GM12878 (cell line): ENCODE measurements around the gene ACTR2. TPM values are rescaled to one million over a fixed set of nuclear protein-coding genes. Genes with fewer than 3 reads are reported as not detected.

Source experiments
- ATAC-seq: fragments of 200-7000 bp; cut with Tn5 transposase; 3 replicates; pipeline ENCODE4 v1.9.1; 2020; ENCODE audit warnings: mild to moderate bottlenecking, moderate library complexity
- BruUV-seq: library from RNA; stranded (reverse); fragments of 400-500 nt; replicated peaks from 2 replicates; lab custom pipeline; 2021; lab: Mats Ljungman, UMichigan
- CTCF ChIA-PET: fragments of 300-600 bp; sonication (Branson Sonifier 250); formaldehyde crosslinking; extraction: SDS; loops from one replicate; lab custom pipeline; 2021; ENCODE audit warnings: inconsistent platforms; lab: Yijun Ruan, JAX
- POLR2A ChIA-PET: fragments of 350-600 bp; formaldehyde crosslinking; extraction: SDS; loops from one replicate; lab custom pipeline; 2021; ENCODE audit warnings: inconsistent platforms; lab: Charles Lee
- RAD21 ChIA-PET: fragments of 300-600 bp; sonication (Branson Sonifier 250); formaldehyde crosslinking; loops from one replicate; lab custom pipeline; 2023; ENCODE audit warnings: antibody characterized with exemption; ENCODE audit not compliant: unreplicated experiment; lab: Charles Lee
- SMC1A ChIA-PET: fragments of 300-600 bp; sonication (Branson Sonifier 250); formaldehyde crosslinking; loops from one replicate; lab custom pipeline; 2023; ENCODE audit not compliant: unreplicated experiment, uncharacterized antibody; lab: Charles Lee
- DNase-seq: peaks from one replicate; pipeline ENCODE4 v3.0.0-alpha.2; 2011; ENCODE audit warnings: low read depth, low spot score
- FAIRE-seq: peaks from 3 replicates; lab custom pipeline; 2011; peaks lifted over from hg19 to GRCh38; lab: Jason Lieb, UNC
- H2AFZ ChIP-seq: 2 replicates; pipeline ENCODE4 v1.6.0; 2011; ENCODE audit warnings: low read depth, low read length, control low read depth; ENCODE audit not compliant: control insufficient read depth
- H3K27ac ChIP-seq: 2 replicates; pipeline ENCODE4 v1.5.1; 2011; ENCODE audit warnings: control low read depth; ENCODE audit not compliant: control insufficient read depth, insufficient read depth
- H3K27me3 ChIP-seq, 2 experiments: replicated peaks in 1 of 2; 2 replicates each; pipeline versions ENCODE4 v1.6.0 to v1.6.1; 2011; ENCODE audit warnings: low read length in 1 of 2; ENCODE audit not compliant: control insufficient read depth in 2 of 2, insufficient read depth in 2 of 2
- H3K36me3 ChIP-seq, 2 experiments: 2 replicates each; pipeline ENCODE4 v1.5.1; 2011; ENCODE audit warnings: low read length in 1 of 2; ENCODE audit not compliant: control insufficient read depth in 2 of 2, insufficient read depth in 2 of 2
- H3K4me1 ChIP-seq: 2 replicates; pipeline ENCODE4 v1.6.1; 2011; ENCODE audit warnings: mild to moderate bottlenecking, low read length, moderate library complexity, mixed read lengths; ENCODE audit not compliant: control insufficient read depth, insufficient read depth
- H3K4me2 ChIP-seq: 2 replicates; pipeline ENCODE4 v1.6.0; 2011; ENCODE audit warnings: control low read depth; ENCODE audit not compliant: control insufficient read depth, insufficient read depth
- H3K4me3 ChIP-seq: fragments of 200-600 bp; sonication (generic); 2 replicates; pipeline ENCODE4 v1.5.1; 2016
- H3K79me2 ChIP-seq: 2 replicates; pipeline ENCODE4 v1.6.0; 2011; ENCODE audit warnings: low read length; ENCODE audit not compliant: control insufficient read depth, insufficient read depth
- H3K9ac ChIP-seq: 2 replicates; pipeline ENCODE4 v1.8.0; 2011; ENCODE audit warnings: low read length, control low read depth, mixed read lengths; ENCODE audit not compliant: control insufficient read depth, insufficient read depth
- H3K9me3 ChIP-seq: replicated peaks from 3 replicates; pipeline ENCODE4 v1.5.1; 2011; ENCODE audit warnings: mild to moderate bottlenecking, low read length; ENCODE audit not compliant: control insufficient read depth, insufficient read depth
- H4K20me1 ChIP-seq: 2 replicates; pipeline ENCODE4 v1.6.0; 2011; ENCODE audit not compliant: control insufficient read depth, insufficient read depth
- CTCF ChIP-seq, 3 experiments: IDR thresholded peaks in 2 of 3; conservative IDR thresholded peaks in 1 of 3; 2 replicates each; pipeline ENCODE4 v1.5.1; 2011; ENCODE audit warnings: low read depth in 3 of 3, low read length in 3 of 3, mild to moderate bottlenecking in 3 of 3, control low read depth in 2 of 3, moderate library complexity in 2 of 3, inconsistent platforms in 1 of 3, mixed read lengths in 1 of 3; ENCODE audit not compliant: control insufficient read depth in 2 of 3, insufficient read depth in 1 of 3; ENCODE audit errors: extremely low read depth in 1 of 3
- FOXM1 ChIP-seq: IDR thresholded peaks from 2 replicates; pipeline ENCODE4 v1.6.1; 2012; ENCODE audit warnings: low read depth, mild to moderate bottlenecking, inconsistent platforms, low read length, moderate library complexity
- MEF2A ChIP-seq: IDR thresholded peaks from 2 replicates; pipeline ENCODE4 v1.6.1; 2011; ENCODE audit warnings: low read depth, mild to moderate bottlenecking, low read length, moderate library complexity; ENCODE audit not compliant: insufficient read depth
- RAD21 ChIP-seq: IDR thresholded peaks from 2 replicates; pipeline ENCODE4 v1.6.1; 2011; ENCODE audit warnings: mild to moderate bottlenecking, low read depth, low read length, moderate library complexity; ENCODE audit not compliant: insufficient read depth
- SKIL ChIP-seq: fragments of 450-650 bp; IDR thresholded peaks from 2 replicates; pipeline ENCODE4 v1.6.1; 2017; ENCODE audit warnings: mild to moderate bottlenecking, low read depth, inconsistent platforms; ENCODE audit not compliant: poor library complexity, severe bottlenecking
- SMC3 ChIP-seq: IDR thresholded peaks from 2 replicates; pipeline ENCODE4 v1.6.1; 2011; ENCODE audit warnings: low read length, improper control_type of control experiment, borderline replicate concordance
- ZNF592 ChIP-seq: fragments of 450-650 bp; IDR thresholded peaks from 2 replicates; pipeline ENCODE4 v1.6.1; 2017; ENCODE audit warnings: mild to moderate bottlenecking, moderate library complexity
- WGBS: methylation state at CpG from one replicate; pipeline ENCODE4 v1.1.6; 2016; ENCODE audit warnings: low lambda C conversion rate; ENCODE audit not compliant: insufficient replicate concordance, insufficient coverage; ENCODE audit errors: missing lambda C conversion rate; 5-methylcytosine and 5-hydroxymethylcytosine counted together
- in situ Hi-C: fragments of 300-500 bp; cut with MboI; formaldehyde crosslinking; loops from 9 replicates; pipeline ENCODE4 v1.14.3; 2018; ENCODE audit warnings: mixed read lengths
- intact Hi-C: fragments of 100-400 bp; cut with micrococcal nuclease; formaldehyde crosslinking; loops from one replicate; pipeline ENCODE4 v1.14.2; 2022; ENCODE audit not compliant: unreplicated experiment
- polyA plus RNA-seq, 11 experiments: library from polyadenylated mRNA; depleted of rRNA in 4 of 11; unstranded in 6 of 11; stranded (reverse) in 5 of 11; fragments of >200 nt; fragmentation: Nextera tagmentation in 4 of 11; fragmentation: Illumina TruSeq in 1 of 11; extraction: Ambion mirVana in 4 of 11; extraction: Trizol in 1 of 11; gene quantifications; 1 replicate in 1 of 11; 2 replicates in 10 of 11; pipeline versions ENCODE4 v1.2.1 to v1.2.3, GENCODE V29; 2011 to 2016; ENCODE audit warnings: inconsistent platforms in 2 of 11, missing spikeins in 2 of 11, low read depth in 1 of 11
- total RNA-seq, 4 experiments: library from RNA; depleted of rRNA in 3 of 4; stranded (reverse); fragments of >200 nt in 3 of 4; fragmentation: Illumina TruSeq in 1 of 4; extraction: Trizol in 1 of 4; gene quantifications; 2 replicates each; pipeline versions ENCODE4 v1.2.1 to v1.2.3, GENCODE V29; 2013 to 2021

Gene ACTR2
- total and polyA plus RNA-seq, 10 of the 15 experiments (the other 5 are each of a cell fraction or from before 2014, with no cell fraction given), result 94.2 to 401 (median 195) TPM

- ATAC-seq, result peak; percentile 80
- TF ChIP-seq MEF2A (no peak), SMC3 (peak; percentile 86), FOXM1 (no peak), SKIL (peak; percentile 28), CTCF (IDR thresholded peaks at IDR 0.05 in 2 of 3, conservative IDR thresholded peaks at IDR 0.05 in 1 of 3; ENCODE audit: control insufficient read depth in 2 of 3, extremely low read depth in 1 of 3, insufficient read depth in 1 of 3, low read depth in 3 of 3, low read length in 3 of 3) (peak; percentile 45 to 63 (median 56); a peak in 5 of 6 replicates), ZNF592 (no peak), RAD21 (peak; percentile 81)
- no peak for FAIRE-seq
- no peaks in the 10 kb centered on the region for H3K4me1 ChIP-seq
- no peaks in the 10 kb centered on the region for H4K20me1 ChIP-seq
- BruUV-seq, result no TSS peak
- H3K9ac ChIP-seq, result no peak overlapping the region
- no peak overlapping the region for H3K27ac ChIP-seq
- intact Hi-C loops (loop anchor here (1.0 to 5.0 kb wide), 3 partner anchors 172 to 308 kb away; no protein-coding TSS in a partner anchor), in situ Hi-C loops (loop anchor here (5.0 kb wide), 1 partner anchor 282 kb away; no protein-coding TSS in a partner anchor)
- ChIA-PET SMC1A (interaction anchor here (0.6 to 3.4 kb wide), 24 partner anchors 10 to 309 kb away, joined by 3 to 16 read pairs (median 4); no protein-coding TSS in a partner anchor), POLR2A (no interaction called here), CTCF (interaction anchor here (0.6 to 3.8 kb wide), 25 partner anchors 9 to 309 kb away, joined by 3 to 26 read pairs (median 4); no protein-coding TSS in a partner anchor), RAD21 (interaction anchor here (0.6 to 2.3 kb wide), 7 partner anchors 11 to 300 kb away, joined by 3 to 7 read pairs (median 3); partner anchors contain the start of gene ACTR2)
- no peak overlapping the region for H3K4me3 ChIP-seq
- no peak overlapping the region for H3K4me2 ChIP-seq
- no peaks in the 10 kb centered on the region for H3K9me3 ChIP-seq
- no peak overlapping the region for H2AFZ ChIP-seq
- 40% methylated on average over 8 of the region's 8 CpGs for WGBS
- DNase-seq, result peak; percentile 20
- no peaks in the 10 kb centered on the region for H3K79me2 ChIP-seq
- peaks cover 8 to 30% of the 10 kb centered on the region in 2 experiments for H3K36me3 ChIP-seq
- no peaks in the 10 kb centered on the region for H3K27me3 ChIP-seq
Observed at GRCh38 chr2:65264821-65265670, 37.4 kb downstream of the ACTR2 start.
